Brain pericyte (primary cell): ENCODE results near the gene ME3.

Experiments used
- DNase-seq: peaks from one replicate; pipeline ENCODE4 v3.0.0-alpha.2; 2012; ENCODE audit warnings: low read depth, low spot score

The ME3 gene

DNA sequence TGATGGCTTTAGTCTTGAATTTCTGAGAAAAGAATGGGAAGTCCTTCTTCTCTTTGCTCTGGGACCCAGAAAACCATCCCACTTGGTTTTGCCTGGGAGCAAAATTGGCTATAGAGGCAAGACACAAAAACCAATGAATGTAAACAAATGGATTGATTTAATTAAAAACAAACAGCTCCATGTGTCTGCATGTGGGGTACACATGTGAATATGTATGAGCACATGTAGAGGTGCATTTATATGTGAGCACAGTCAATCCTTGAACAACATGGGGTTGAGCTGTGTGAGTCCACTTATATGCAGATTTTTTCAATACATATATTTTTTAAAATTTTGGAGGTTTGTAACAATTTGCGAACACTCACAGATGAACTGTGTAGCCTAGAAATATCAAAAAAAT lies 210.5 kb downstream of the ME3 start:
- no peak for DNase-seq

GRCh38 chr11:86460461-86461385 lies 211.7 kb downstream of the ME3 start:
- DNase-seq = no peak

- DNase-seq = peak; percentile 90
Observed at GRCh38 chr11:86459682-86460460, 212.5 kb downstream of the ME3 start.

DNA sequence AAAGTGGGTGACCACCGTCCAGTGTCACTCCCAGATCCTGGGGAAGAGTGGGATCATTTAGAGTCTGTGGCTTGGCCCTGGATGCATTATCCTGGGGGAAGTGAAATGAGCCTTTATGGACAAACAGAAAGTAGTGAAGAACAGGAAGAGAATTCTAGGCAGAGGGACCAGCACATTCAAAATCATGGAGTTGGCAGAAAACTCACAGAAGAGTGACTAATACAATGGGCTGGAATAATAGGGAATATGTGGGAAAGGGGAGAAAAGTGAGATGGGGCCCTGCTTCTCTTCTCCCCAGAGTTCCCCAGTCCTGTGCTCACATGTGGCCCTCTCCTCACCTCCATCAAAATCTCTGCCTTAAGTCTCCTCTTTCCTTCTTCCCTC lies 213.4 kb downstream of the ME3 start:
- DNase-seq = no peak

GRCh38 chr11:86458294-86459001 lies 214.0 kb downstream of the ME3 start:
- DNase-seq = no peak

- no peak for DNase-seq
Observed at GRCh38 chr11:86456075-86456939, 216.1 kb downstream of the ME3 start.

- no peak for DNase-seq
Observed at GRCh38 chr11:86453290-86454030, 219.0 kb downstream of the ME3 start.

DNA sequence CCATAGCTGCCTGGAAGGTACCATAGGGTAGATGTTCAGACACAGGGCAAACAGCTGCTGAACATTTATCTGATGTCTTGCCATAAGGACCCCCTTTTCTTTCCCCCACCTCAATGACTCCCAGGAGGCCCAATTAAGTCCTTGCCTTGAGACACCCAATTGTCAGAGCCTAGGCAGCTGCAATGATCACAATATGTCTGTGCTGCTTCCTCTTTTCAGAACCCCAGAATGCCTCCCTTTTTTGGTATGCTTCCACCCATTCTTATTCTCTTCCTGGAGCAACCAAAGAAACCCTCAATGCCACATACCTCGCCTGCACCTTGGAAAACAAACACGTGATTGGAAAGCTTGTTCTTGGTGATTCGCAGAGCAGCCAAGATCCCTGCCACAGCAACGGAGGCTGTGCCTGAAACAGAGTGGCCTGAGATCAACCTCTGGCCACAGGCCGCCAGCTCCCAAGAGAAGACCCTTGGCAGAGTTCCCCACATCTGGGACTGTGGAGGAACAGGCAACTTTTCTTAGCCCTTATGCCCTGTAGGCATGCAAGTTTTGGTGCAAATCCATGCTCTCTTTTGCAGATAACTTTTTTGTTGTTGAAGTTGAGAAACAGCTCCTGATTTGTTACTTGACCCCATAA lies 222.3 kb downstream of the ME3 start:
- no peak for DNase-seq

- DNase-seq = no peak
Observed at GRCh38 chr11:86447763-86448480, 224.5 kb downstream of the ME3 start.

- DNase-seq = no peak
Observed at GRCh38 chr11:86446924-86447285, 225.5 kb downstream of the ME3 start.

GRCh38 chr11:86446163-86446923 lies 226.1 kb downstream of the ME3 start:
- DNase-seq = no peak

- DNase-seq = no peak
Observed at GRCh38 chr11:86444981-86445380, 227.4 kb downstream of the ME3 start.

GRCh38 chr11:86443415-86443814 lies 229.0 kb downstream of the ME3 start:
- DNase-seq = no peak

- DNase-seq = no peak
Observed at GRCh38 chr11:86442827-86443226, 229.6 kb downstream of the ME3 start.

DNA sequence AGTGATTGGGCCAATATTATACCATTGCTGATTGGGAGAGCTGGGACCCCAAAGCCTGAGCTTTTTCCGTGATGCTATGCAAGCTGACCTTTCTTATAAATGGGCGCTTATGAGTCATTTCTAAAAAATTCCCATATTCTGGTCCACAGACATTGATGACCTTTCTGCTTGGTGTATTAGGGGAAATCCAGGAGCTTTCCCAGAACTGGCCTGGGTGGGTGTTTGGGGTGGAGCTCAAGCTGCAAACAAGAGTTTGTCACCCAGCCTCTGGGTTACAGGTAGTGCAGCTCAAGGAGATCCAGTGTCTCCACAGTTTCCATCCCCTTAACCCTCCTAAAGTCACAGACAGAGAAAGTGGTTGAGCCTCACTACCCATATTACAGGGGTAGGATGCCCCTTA lies 230.0 kb downstream of the ME3 start:
- no peak for DNase-seq

GRCh38 chr11:86440843-86441242 lies 231.6 kb downstream of the ME3 start:
- no peak for DNase-seq

- no peak for DNase-seq
Observed at GRCh38 chr11:86440305-86440716, 232.1 kb downstream of the ME3 start.

DNA sequence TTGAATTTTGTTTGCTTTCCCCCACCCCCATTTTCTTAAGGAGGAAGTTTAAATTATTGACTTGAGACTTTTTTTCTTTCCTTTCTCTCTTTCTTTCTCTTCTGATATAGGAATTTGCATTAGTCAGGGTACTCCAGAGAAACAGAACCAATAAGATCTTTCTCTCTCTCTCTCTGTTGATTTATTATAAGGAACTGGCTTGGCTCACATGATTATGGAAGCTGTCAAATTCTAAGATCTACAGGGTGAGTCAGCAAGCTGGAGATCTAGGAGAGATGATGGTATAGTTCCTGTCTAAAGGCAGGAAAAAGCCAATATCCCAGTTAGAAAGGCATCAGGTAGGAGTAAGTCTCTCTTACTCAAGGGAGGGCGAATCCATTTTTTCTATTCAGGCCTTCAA lies 233.7 kb downstream of the ME3 start:
- no peak for DNase-seq

GRCh38 chr11:86435711-86436110 lies 236.7 kb downstream of the ME3 start:
- DNase-seq = no peak
